EL (cell line): ENCODE measurements around the gene UBL7.

Experiments
- DNase-seq: peaks from one replicate; pipeline ENCODE4 v3.0.0-alpha.2; 2016

Gene UBL7

DNA sequence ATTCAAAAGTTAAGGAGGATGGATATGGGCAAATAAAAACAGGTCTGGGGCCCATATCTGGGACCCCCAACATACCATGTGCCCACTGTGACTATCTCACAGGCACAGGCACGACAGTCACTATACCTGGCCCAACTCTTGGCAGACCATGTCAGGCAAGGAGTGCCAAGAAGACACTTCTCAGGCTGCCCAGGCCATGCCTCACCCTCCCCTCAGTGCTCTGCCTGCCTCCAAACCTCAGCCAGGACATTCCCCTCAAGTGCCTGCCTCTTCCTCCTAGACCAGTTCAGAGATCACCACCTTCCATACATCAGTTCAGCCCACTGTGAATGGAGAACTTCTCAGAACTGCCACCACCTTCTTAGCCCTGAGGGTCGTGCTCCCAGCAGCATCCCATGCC lies 22.8 kb downstream of the UBL7 start:
- DNase-seq = no peak

DNA sequence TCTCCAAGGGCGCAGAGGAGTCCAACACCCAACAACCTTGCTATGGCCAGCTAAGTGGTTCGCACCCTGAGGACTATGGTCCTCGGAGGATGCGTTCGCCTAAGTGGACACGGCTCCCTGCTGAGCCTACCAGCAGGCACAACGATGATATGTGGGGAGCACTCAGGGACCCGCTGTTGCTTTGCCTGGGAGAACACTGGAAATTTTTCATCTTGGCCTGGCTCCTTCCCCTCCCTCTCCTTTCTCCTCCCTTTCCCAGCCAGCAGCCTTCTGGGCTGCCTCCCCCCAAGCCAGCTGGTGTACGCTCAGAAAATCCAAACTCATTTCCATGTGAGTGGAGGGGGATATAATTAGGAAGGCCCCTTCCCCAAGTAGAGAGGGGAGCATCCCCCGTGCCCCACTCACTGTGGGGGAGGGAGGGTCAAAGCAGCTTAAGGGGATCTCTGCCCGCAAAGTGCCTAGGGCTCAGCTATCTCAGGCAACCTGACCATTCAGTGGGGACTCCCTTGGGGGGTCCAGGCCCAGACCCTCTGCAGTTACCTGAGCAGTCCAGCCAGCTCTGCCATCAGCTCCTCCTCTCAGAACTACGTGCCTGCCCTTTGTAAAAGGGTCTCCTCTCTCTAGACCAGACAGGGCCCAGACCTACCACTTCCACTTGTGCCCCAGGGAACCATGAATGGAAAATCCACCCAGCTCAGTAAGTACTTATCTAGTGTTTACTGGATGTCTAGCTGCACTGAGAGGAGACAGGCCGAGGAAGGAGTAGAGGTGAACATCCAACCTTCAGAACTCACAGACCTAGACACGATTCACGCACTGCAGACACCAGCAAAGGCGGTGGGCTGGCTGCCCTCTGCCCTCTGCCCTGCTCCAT lies 26.5 kb downstream of the UBL7 start:
- DNase-seq = no peak

DNA sequence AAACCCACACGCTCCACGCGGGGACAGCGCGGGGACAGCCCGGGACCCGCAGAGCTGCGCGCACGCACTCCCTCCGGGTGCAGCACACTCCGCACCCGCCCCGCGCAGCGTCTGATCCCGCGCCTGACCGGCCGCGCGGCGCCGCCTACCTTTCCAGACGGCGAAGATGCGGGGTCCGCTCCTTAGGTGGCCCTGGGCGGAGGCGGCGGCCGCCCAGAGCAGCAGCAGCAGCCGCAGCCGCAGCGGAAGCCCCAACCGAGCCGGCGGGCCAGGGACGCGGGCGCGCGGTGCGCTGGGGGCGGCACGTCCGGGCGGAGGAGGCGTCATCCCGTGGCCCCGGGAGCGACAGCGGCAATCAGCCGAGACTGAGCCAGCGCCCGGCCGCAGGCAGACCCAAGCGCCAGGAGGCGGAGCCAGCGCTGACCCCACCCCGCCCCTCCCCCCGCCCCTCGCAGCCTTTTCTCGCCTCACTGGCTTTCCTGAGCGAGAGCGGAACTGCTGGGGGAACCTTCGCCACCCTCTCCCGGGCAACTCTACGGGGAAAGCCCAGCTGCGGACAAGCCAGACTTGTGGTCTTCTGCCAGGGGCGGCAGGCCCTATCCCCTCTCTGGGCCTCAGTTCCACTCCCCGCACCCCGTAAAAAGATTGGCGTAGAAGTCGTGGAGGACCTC lies 27.2 kb downstream of the UBL7 start, which contains the start of gene SEMA7A:
TSS of gene SEMA7A (minus strand) at position 367 of the 671 bp plus-strand sequence. CDS start at position 327, 40 bp downstream.
- DNase-seq = peak; percentile 85

DNA sequence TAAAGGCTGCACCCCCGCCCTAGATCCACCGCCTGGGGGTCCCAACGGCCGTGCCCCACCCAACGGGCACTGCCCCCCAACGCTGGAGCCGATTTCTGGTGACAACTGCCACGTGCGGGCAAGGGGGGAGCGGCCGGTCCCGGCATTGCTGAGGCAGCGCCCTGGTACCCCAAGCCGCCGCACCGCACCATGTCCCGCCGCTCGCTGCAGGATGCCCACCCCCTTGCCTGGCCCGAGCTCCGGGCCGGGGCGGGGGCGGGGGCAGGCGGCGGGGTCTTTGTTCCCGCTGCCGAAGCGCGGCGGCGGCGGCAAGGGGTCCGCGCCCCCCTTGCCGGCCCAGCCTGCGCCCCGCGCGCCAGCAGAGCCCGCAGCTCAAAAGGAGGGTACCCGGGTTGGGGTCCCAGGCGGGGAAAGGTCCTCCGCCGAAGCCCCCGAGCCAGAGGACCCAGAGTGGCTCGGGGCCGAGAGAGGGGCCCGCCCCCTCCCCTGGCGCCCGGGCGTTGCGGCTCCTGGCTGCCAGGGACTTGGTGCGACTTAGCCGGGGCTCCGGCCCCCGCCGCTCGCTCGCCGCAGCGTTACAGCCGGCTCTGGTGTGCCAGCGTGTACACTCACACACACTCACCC lies 27.9 kb downstream of the UBL7 start:
- DNase-seq = no peak

DNA sequence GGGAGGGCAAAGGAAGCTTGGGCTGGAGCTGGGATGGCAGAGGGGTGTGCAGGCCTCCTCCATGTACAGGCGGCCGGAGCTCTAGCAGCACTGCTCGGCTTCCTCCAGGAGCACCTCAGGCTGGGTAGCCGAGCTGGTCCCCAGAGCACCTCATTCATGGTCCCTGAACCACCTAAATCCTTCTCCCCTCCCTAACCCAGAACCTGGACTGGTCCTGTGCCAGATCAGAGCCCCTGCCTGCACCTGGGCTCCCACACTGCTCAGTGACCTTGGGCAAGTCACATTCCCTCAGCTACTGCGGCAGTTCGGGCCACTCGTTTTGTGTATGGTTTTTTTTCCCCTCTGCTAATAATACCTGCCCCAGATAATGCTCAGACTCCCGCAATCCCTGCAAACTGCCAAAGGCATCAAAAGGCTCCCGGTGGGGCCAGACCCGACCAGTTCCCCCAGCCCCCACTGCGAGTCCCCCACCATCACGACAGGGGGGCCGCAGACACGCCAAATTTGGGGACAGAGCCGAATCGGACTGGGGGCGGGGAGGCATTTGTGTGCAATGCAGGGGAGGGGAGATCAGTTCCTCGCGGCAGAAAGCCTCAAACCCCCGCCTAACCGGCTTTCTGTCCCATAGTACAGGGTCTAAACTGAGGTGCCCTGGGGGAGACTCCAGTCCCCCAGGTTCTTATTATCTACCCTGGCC lies 28.5 kb downstream of the UBL7 start:
- no peak for DNase-seq

DNA sequence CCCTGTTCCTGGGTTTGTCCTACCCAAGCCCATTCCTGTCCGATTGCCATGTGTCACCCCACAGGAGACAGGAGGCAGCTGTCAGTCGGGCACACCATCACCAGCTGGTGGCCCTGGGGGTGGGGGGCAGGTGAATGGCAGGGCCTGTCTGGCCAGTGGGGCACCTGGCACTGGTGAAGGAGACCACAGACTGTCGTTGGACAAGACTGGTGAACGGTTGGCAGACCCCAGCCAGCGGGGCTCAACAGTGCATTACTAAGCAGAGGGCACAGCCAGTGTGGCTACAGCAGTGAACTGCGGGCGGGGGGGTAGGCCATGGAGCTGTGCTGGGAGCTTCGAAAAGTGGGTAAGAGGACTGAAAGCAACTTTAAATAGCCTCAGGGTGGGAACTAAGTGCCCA lies 29.3 kb downstream of the UBL7 start:
- no peak for DNase-seq

DNA sequence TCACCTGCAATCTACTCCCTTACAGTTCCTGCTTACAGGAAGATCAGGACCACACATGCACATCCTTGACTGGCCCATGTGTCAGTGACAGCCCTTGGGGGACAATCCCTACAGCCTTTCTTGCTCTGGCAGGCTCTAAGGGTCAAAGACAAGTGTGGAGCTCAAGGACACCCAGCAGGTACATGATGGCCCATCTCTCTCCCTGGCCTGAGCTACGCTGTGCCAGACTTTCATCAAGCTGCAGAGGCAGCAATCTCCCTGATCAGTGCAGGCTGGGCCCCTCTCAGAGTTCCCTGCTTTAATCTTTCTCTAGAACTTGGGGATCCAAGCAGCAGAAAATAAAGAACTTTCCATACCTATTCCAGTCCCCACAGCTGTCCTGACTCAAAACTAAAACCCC lies 29.8 kb downstream of the UBL7 start:
- no peak for DNase-seq

DNA sequence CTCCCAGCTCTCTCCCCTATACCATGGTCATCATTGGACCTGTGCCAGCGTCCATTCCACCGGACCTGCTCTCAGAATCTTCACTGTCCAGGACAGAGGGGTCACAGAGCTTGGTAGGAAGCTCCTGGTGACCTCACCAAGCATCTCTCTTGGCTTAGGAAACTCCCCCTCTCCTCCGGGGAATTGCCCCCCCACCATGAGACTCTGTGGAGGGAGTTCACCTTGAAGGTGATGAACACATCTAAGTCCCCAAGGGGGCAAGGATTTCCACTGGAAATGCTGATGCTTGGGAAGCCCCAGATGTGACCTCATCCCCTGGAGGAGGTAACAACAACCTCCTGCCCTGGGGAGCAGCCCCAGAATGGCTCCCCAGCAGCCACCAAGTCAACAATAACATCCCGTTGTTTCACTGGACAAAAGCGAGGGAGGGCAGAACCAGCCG lies 30.4 kb downstream of the UBL7 start:
- peak; percentile 36 for DNase-seq

DNA sequence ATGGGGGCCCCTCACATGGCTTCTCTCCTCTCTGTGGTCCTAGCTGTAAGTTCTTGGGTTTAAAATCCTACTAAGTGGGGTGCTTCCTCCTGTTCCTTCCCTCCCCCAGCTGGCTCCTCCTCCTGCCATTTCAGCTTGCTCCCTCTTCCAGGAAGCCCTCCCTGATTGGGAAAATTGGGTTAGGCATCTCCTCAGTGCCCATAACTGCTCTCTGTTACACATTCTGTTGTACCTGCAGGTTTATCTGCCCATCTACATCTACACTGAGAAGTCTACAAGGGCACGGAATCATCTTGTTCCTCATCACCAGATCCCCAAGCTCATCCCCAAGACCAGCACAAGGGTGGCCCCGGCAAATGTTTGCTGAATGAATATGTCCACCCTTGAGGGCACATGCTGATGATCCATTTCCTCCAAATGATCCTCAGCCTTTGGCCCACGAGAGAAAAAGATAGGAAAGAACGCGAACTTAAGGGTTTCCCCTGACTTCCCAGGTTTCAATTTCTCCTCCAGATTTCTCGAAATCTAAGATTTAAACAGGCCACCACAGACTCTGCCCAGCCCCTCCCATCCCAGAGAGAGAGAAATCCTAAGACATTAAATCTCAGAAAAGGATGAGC lies 31.1 kb downstream of the UBL7 start:
- DNase-seq = no peak

DNA sequence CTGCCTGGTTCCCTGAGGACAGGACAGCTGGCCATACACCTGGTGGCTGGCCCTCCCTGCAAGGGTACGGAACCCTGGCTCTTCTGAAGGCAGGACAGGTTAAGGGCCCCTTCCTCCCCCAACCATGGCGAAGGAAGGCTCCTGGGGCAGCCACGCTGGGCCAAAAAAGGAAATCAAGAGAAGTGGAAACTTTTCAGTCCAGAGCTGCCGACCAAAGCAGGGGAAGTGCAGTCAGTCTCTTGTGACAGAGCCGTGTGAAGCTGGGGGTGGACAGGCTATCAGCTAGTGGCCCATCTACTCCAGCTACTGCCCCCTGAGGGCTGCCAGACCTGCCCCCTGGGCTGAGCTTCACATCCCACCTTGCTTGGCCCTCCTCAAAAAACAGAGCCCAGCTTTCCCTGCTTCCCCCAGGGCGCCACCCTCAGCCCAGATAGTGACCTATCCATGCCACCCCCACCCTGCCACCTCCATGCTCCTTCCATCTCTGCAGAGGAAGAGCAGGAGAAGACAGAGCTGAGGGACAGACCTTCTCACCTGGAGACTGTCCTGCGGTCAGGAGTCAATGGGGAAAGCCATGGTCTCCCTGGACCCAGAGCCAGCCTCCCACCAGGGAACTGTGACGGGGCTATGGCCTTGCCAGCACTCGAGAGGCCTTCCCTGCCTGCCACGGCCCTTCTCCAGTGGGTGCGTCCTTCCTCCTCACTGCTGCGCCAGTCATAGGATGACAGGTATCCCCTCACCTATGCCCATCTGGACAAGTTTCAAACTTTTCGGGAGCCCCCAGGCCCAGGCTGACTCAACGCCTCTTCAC lies 31.8 kb downstream of the UBL7 start:
- no peak for DNase-seq

DNA sequence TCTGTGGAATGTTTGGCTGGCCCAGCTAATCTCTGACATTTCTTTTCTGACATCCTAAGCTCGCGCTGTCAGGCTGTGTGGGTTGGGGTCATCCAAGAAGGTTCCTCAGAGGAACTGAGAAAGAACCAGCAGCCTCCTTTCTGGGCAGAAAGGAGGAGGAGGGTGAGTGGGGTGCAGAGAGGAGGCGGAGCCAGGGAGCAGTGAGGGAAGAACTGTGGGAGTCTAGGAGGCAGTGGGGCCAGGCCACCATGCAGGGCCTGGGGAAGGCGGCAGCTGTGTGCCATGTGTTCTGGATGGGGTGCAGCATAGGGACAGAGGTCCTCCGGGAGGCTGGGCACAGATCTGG lies 32.5 kb downstream of the UBL7 start:
- no peak for DNase-seq

DNA sequence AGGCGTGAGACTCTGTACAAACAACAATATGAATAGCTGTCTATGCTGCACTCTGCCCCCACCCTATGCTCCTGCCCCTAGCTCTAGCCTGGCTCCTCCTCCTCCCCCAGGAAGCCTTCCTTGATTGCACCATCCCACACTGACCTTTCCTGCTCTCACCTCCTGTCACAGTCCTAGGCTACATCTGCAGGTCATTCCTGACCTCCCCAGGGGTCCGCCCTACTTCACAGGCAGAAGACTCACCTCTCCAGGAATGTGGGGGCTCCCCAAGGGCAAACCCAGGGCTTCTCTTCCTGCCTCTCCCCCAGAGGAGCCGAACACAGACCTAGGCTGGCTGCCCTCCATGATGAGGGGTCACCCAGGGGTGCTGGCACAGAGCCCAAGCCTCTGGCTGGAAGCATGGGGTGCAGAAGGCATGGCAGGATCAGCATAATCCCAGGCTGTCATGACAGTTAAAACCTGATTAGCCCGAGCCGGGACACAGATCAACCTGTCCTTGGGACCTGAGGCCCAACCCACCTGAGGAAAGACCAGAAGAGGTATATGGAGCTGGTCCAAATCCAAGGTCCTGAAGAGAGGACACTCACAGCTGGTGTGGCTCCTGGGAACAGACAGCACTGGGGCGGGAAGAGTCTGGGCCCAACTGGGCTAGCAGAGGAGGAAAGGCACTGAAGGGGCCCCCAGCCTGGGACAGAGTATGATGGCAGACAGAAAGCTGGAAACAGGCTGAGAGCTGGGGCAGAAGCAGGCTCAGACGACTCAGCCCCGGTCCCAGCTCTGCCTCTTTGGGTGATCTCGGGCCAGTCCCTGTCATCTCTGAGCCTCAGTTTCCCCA lies 33.1 kb downstream of the UBL7 start:
- no peak for DNase-seq

DNA sequence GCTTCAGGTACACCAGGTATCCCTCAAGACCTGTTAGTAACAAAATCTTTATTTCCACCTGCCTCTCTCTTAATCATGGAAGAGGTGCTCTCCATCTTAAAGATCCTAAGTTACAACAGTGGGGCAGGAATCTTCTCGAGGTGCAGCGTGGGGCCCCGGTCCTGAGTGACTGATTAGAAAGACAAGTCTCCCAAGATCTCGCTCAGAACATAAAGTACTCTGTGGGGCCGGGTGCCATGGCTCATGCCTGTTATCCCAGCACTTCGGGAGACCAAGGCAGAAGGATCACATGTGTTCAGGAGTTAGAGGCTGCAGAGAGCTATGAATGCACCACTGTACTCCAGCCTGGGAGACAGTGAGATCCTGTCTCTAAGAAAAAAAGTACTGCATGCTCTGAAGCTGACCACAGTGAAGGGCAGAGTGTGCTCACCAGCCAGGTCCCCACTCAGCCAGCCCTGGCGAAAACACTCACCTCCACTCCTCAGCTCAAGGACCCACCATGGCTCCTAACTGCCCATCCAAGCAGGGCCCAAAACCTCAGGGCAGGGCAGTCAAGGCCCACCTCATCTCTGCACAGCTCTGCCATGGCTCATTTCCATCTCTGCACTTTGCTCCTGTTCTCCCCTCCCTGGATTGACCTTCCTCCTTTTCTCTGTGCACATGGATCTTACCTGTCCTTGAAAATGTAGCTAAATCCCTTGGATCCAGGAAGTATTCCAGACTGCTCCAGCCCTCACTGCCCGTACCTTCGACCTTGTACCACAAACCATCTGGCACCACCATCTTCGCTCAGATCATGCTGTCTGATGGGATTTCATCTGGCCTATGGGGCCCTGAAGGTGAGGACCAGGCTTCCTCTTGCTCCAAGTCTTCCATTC lies 34.3 kb downstream of the UBL7 start:
- DNase-seq = no peak

DNA sequence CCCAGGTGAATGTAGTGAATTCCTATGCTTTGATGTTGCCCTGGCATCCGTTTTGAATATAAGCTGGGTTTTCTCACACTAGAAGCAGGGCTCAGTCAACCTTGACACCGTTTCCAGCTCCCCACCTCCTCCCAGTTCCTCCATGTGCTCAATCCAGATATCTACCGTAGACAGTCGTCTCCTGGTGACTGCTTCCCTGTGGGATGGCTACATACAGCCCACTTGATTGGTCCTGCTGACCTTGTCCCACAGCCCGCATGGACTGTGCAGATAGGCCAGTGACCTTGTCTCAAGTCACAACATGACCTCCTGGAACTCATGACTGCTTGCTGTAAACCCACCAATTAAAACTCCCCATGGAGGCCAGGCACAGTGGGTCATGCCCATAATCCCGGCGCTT lies 35.3 kb downstream of the UBL7 start:
- no peak for DNase-seq

DNA sequence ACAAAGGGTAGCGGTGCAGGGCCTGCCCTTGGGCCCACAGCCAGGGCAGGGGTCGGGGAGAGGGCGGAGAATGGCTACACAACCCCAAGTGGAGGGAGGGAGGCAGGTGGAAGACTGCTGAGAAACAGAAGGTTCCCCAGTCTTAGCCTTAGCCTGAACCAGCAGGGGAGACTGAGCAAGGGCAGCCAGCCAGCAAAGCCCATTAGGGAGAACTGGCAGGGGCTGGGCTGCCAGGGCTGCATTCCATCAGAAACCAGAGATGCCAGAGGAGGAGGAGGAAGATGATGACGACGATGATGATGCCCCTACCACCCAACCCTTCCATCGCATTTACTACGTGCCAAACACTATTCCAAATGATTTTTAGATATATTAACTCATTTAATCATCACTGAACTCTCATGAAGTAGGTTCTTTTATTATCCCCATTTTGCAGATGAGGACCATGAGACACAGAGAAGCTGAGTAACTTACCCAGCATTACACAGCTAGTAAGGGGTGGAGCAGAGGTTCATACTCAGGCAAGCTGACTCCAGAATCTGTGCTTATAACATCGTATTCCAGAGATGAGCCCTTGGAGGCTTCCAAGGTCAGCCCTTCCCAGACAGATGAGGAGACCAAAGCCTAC lies 35.9 kb downstream of the UBL7 start:
- no peak for DNase-seq

DNA sequence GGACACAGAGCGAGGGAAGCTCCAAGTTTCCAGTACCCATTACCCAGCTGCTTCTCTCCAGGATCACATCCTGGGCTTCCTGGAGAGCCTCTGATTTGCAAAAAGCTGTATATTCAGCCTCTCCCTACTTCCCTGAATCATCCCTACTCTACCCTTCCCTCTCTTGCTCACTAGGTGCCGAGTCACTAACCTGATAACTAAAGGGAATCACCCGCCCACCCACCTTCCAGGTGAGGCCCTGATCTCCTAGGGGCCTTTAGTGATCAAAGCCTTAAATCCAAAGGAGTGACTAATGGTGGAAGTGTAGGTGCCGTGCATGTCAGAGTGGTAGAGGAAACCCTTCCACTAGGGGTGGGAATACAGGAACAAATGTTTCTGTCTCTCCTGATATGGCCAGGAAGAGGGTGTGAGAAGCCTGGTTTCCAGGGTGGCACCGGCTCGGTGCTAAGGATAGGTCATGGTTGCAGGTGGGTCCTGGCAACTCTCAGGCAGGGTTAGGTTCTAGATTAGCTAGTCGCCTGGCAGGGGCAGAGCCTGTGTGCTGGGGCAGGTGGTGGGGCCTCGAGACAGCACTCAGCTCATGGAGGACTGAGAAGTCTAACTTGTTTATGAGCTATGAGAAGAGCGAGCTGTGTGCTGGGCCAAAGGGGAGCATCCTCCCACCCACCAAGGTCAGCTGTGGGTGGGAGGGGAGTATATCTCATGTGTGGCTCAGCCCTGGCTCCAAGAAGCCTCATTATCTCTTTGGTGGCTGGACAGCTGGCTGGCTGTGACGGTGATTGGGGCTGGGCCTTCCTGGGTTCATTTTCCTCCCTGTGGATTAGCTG lies 37.3 kb downstream of the UBL7 start:
- DNase-seq = no peak

DNA sequence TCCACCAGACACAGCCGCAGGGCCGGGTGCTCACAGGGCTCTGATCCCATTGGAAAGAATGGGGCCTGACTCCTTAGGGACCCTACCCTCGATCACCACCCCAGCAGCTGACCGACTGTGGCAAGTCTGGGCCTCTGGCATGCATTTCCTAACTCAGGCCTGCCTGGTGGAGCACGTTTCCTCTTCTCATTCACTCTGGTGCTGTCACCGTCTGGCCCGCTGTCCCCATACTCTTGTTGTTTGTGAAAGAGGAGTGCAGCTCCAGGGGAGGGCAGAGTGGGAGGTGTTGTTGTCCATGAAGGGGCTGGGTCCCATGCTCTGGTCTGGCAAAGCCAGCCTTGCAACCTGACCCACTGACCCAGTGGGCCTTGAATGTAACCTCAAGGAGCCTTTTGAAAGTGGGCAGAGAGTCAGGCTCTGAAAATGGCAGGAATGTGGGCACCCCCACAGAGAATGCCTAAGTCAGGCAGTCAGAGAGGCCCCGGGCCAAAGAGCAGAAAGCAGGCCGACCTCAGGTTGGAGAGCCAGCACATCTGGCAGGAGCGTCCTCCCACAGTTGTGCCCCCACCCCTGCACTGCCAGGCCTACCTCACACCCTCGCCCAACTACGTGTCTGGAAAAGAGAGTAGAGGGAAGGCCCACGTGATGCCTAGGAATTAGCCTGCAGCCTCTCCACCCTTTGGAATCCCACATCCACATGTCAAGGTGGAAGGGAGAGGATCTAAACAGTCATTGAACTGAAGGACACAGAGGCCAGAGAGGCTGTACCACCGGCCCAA lies 38.1 kb downstream of the UBL7 start:
- peak; percentile 95 for DNase-seq

DNA sequence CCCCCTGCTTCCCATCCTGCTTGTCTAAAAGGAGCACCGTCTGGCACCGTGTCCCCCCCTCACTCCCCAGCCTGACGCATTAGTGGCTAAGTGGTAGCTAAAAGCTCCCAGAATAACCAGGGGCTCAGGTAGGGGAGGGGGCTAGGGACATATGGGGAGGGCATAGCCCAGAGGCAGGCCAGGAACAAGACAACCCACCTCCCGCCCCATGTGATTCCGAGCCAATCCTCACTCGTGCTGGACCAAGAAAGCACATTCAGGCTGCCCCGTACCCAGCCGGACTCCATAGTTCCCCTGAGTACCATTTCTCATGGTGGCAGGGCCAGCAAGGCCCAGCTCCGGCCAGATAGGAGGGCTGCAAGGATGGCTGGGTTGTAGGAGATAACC lies 38.7 kb downstream of the UBL7 start:
- DNase-seq = no peak
